Vagina (tissue), 2 donors: ENCODE data around the gene PPP2R2C. TPM values are rescaled to one million over a fixed set of nuclear protein-coding genes. Genes with fewer than 3 reads are reported as not detected.

ENCODE experiments used
- DNase-seq, 2 donors: peaks; one replicate each; pipeline ENCODE4 v3.0.0-alpha.2; 2017; ENCODE audit errors: extremely low spot score in 2 of 2
- H3K27ac ChIP-seq: fragments of 200-600 bp; sonication (generic); one replicate; pipeline ENCODE4 v1.5.1; 2019
- H3K27me3 ChIP-seq: fragments of 200-600 bp; sonication (generic); one replicate; pipeline ENCODE4 v1.5.1; 2019
- H3K36me3 ChIP-seq, 2 donors: fragments of 200-600 bp; sonication (generic); one replicate each; pipeline ENCODE4 v1.5.1; 2017 to 2019
- H3K4me1 ChIP-seq: fragments of 200-600 bp; sonication (generic); one replicate; pipeline ENCODE4 v1.5.1; 2019
- H3K4me3 ChIP-seq, 2 donors: fragments of 200-600 bp; sonication (generic); 1 replicate in 1 of 2; 2 replicates in 1 of 2; pipeline ENCODE4 v1.5.1; 2016 to 2019
- H3K9me3 ChIP-seq: fragments of 200-600 bp; sonication (generic); one replicate; pipeline ENCODE4 v1.5.1; 2019
- POLR2A ChIP-seq, 2 donors: fragments of 450-650 bp; IDR thresholded peaks; one replicate each; pipeline ENCODE4 v1.6.1; 2017; ENCODE audit warnings: antibody characterized with exemption in 2 of 2, mild to moderate bottlenecking in 2 of 2, moderate library complexity in 2 of 2
- POLR2AphosphoS5 ChIP-seq, 2 donors: sonication (generic); formaldehyde crosslinking; IDR thresholded peaks; one replicate each; pipeline ENCODE4 v1.9.0; 2017; ENCODE audit warnings: antibody characterized with exemption in 2 of 2, mild to moderate bottlenecking in 2 of 2, low read depth in 1 of 2; ENCODE audit not compliant: insufficient read depth in 1 of 2
- intact Hi-C: fragments of 100-400 bp; cut with DNase I; formaldehyde crosslinking; loops from one replicate; pipeline ENCODE4 v1.15.1; 2023
- total RNA-seq: library from RNA; depleted of rRNA; stranded (reverse); fragments of >200 nt; gene quantifications from one replicate; pipeline ENCODE4 v1.2.3, GENCODE V29; 2016
- TF ChIP-seq, protein P1 (sequence below), 3 experiments: fragments of 450-650 bp in 2 of 3; fragments of 200-600 bp in 1 of 3; sonication (generic) in 1 of 3; IDR thresholded peaks; one replicate each; pipeline ENCODE4 v1.5.1; 2017 to 2019; ENCODE audit warnings: antibody characterized with exemption in 3 of 3, mild to moderate bottlenecking in 2 of 3, moderate library complexity in 2 of 3

The PPP2R2C gene
- total RNA-seq, 1 donor from 2014 or later, result 17.2 TPM

DNA sequence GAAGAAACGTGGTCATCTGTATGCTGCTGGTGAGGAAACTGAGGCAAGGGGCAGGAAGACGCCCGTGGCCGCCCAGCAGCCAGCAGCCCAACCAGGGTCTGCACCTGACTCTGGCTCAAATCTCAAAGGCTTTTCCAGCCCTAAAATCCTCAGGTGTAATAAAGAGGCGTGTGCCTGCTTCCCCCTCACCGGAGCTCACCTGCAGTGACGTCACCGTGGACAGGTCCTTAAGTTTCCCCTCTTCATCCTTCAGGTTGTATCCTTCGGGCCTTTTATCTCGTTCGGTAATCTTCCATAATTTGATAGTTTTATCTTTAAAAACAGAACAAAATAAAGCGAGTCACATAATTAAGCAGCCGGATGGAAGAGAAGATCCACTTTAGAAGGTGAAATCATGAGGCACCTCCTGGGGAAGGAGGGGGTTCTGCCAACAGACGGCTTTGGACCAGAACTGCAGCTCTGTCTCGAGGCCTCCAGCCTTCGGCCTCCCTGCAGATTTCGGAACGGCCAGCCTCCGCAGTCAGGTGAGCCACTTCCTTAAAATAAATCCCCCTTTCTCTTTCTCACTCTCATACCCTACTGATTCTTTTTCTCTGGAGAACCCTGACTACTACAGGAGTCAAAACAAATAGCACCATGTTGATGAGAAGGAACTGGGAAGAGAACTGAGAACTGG is 96.7 kb downstream of the PPP2R2C start:
- H3K4me1 ChIP-seq, result no peaks in the 10 kb centered on the region

DNA sequence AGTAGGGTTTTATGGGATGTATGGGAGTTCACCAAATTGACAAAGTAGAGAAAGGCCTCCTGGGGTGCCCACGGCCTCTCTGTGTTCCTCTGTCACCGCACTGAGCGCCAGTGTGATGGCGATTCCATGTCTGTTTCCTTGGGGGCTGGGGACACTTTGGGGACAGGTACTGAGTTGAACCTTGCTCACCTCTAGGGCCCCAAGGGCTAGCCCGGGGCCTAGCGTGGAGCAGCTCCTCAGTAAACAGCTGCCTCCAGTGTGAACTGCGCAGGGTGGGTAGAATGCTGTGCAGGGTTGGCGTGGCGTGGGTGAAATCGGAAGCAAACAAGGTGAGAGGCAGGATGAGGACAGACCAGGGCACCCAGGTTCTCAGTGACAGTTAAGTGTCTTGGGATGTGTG is 97.8 kb downstream of the PPP2R2C start:
- intact Hi-C loops, result no loop called here
- Histone ChIP-seq H3K9me3 (no peaks in the 10 kb centered on the region), H3K27ac (no peak overlapping the region), H3K36me3 (no peaks in the 10 kb centered on the region), H3K4me3 (no peak overlapping the region), H3K27me3 (no peaks in the 10 kb centered on the region), H3K4me1 (no peaks in the 10 kb centered on the region)
- TF ChIP-seq POLR2A (IDR thresholded peaks at IDR 0.05) (no peak), POLR2AphosphoS5 (IDR thresholded peaks at IDR 0.05; ENCODE audit: insufficient read depth in 1 of 2, low read depth in 1 of 2) (no peak)
- TF ChIP-seq, protein P1, sequence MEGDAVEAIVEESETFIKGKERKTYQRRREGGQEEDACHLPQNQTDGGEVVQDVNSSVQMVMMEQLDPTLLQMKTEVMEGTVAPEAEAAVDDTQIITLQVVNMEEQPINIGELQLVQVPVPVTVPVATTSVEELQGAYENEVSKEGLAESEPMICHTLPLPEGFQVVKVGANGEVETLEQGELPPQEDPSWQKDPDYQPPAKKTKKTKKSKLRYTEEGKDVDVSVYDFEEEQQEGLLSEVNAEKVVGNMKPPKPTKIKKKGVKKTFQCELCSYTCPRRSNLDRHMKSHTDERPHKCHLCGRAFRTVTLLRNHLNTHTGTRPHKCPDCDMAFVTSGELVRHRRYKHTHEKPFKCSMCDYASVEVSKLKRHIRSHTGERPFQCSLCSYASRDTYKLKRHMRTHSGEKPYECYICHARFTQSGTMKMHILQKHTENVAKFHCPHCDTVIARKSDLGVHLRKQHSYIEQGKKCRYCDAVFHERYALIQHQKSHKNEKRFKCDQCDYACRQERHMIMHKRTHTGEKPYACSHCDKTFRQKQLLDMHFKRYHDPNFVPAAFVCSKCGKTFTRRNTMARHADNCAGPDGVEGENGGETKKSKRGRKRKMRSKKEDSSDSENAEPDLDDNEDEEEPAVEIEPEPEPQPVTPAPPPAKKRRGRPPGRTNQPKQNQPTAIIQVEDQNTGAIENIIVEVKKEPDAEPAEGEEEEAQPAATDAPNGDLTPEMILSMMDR (IDR thresholded peaks at IDR 0.05), result no peak
- DNase-seq, result no peak

More for the DNA sequence above, 96.7 kb downstream of the PPP2R2C start:
- TF ChIP-seq POLR2AphosphoS5 (IDR thresholded peaks at IDR 0.05; ENCODE audit: insufficient read depth in 1 of 2, low read depth in 1 of 2) (no peak), POLR2A (IDR thresholded peaks at IDR 0.05) (no peak)
- TF ChIP-seq, protein P1 (IDR thresholded peaks at IDR 0.05), result no peak
- H3K4me3 ChIP-seq, result no peak overlapping the region
- intact Hi-C loops, result no loop called here
- no peaks in the 10 kb centered on the region for H3K36me3 ChIP-seq
- H3K27me3 ChIP-seq, result no peaks in the 10 kb centered on the region
- DNase-seq, result no peak
- H3K9me3 ChIP-seq, result no peaks in the 10 kb centered on the region
- H3K27ac ChIP-seq, result no peak overlapping the region

DNA sequence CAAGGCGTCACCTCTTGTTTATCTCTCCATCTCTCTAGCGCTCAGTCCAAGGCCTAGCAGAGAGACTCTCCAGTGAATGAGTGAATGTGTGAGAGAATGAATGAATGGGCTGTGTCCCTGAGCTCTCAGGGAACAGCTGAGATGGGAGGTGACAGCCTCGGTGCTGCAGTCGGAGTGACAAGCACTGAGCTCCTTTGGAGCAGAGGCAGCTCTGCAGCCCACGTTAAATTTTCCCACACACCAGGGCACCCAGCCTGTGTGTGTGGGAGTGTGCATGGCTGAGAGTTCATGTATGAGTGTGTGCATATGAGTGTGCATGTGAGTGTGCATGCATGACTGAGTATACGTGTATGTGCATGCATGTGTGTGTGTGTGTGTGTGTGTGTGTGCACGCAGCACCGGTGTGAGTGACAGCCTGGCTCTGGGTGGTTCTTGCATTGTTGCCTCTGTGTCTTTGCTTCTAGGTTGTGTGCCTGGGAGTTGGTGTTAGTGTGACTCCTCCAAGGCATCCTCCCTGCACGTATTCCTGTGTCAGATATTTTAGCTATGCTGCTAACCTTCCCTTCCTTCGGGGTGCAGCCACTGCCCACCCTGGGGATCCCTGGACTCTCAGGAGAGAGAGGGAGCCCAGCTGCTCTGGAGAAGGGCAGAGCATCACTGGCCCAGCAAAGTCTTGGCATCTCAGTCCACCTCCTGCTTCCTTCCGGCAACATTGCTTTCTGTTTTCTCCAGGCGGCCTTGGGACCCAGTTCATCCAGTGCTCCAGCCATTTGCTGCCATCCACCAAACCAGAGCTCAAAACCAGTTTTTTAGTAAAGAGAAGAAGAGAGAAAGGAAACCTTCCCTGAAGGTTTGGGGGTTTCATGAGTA is 98.6 kb downstream of the PPP2R2C start:
- no peaks in the 10 kb centered on the region for H3K27me3 ChIP-seq
- H3K27ac ChIP-seq, result no peak overlapping the region
- TF ChIP-seq POLR2AphosphoS5 (IDR thresholded peaks at IDR 0.05; ENCODE audit: insufficient read depth in 1 of 2, low read depth in 1 of 2) (no peak), POLR2A (IDR thresholded peaks at IDR 0.05) (no peak)
- TF ChIP-seq, protein P1 (IDR thresholded peaks at IDR 0.05), result no peak
- H3K4me3 ChIP-seq, result no peak overlapping the region
- DNase-seq, result no peak
- no peaks in the 10 kb centered on the region for H3K4me1 ChIP-seq
- intact Hi-C loops, result no loop called here
- H3K9me3 ChIP-seq, result no peaks in the 10 kb centered on the region
- no peaks in the 10 kb centered on the region for H3K36me3 ChIP-seq

DNA sequence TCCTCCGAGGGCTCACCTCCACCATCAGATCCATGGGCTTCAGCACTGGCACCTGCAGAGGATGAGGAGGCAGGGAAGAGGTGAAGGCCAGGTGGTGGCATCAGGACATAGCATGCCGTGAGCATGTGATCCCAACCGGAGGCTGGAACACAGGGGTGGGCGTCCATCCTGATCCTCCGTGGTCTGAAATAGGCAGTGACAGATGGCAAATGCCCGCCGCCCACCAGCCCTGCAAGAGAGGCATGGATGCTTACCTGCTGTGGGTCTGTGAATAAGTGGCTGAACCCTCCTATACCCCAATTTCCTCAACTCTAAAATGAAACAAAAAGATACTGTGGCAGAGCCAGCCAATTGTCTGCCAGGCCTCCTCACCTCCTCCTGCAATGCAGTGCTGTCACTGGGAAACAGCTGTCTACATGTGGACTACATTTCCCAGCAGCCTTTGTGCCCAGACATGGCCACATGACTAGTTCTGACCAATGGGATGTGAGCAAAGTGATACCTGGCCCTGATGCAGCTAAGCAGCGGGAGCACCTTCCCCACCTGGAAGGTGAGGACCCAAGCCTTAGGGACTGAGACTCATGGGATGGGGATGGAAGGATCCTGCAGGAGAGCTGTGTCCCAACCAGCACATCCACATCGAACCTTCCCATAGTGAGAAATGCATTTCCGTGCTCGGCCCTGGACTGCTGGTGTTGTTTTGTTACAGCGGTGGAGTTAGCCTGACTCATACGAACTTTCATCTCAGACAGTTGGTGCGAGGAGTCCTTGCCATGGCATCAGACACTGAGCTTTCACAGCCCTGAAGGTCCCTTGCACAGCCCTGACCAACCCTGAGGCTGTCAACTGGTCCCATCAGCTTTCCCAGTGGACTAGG is 99.5 kb downstream of the PPP2R2C start:
- Histone ChIP-seq H3K36me3 (no peaks in the 10 kb centered on the region), H3K27ac (no peak overlapping the region), H3K4me1 (no peaks in the 10 kb centered on the region), H3K4me3 (no peak overlapping the region), H3K9me3 (no peaks in the 10 kb centered on the region), H3K27me3 (no peaks in the 10 kb centered on the region)
- TF ChIP-seq POLR2A (IDR thresholded peaks at IDR 0.05) (no peak), POLR2AphosphoS5 (IDR thresholded peaks at IDR 0.05; ENCODE audit: insufficient read depth in 1 of 2, low read depth in 1 of 2) (no peak)
- TF ChIP-seq, protein P1 (IDR thresholded peaks at IDR 0.05), result no peak
- DNase-seq, result no peak
- intact Hi-C loops, result no loop called here
